ENCODE data around the gene FBXO47. TPM values are rescaled to one million over a fixed set of nuclear protein-coding genes. Genes with fewer than 3 reads are reported as not detected.

Gene FBXO47
- total and polyA plus RNA-seq, 2 of the 4 experiments (the other 2 are of a cell fraction) = under 0.01 TPM; not detected in 1

DNA sequence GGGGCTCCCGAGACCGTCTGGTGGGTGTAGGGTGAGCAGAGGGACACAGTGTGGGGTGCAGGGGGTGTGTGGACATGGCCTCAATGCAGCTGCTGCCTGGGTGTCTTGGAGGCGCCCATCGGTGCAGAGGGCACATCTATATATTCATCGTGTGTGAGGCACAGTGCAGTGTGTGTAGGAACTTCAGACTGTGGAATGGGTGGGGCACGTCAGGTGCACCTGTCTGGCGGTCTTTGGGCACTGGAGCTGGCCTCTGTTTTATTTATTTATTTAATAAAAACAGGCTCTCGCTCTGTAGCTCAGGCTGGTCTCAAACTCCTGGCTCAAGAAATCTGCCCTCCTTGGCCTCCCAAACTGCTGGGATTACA lies 80.6 kb downstream of the FBXO47 start:
- no peak overlapping the region for H3K27ac ChIP-seq (ENCODE audit: insufficient read depth, low read length)
- peak overlapping the region; percentile 1 for H2AK9ac ChIP-seq (replicated peaks; ENCODE audit: low read depth, low read length, poor library complexity)
- DNase-seq (no peak), ATAC-seq (ENCODE audit: low read depth) (no peak)
- no TSS peak for BruUV-seq (replicated peaks)
- no peak overlapping the region for H4K5ac ChIP-seq (ENCODE audit: low read depth, low read length)
- H2BK15ac ChIP-seq (ENCODE audit: low read depth, low read length) = no peak overlapping the region
- H3K23ac ChIP-seq (ENCODE audit: low read depth, low read length) = 0 out of 2 replicates have a peak overlapping the region, but pooled peaks have one; percentile 43
- H3K36me3 ChIP-seq (ENCODE audit: control insufficient read depth, insufficient read depth, low read length) = peaks cover 77% of the 10 kb centered on the region
- no peak overlapping the region for H2AK5ac ChIP-seq (ENCODE audit: low read depth, low read length)
- no peak for TF ChIP-seq RCOR1 (IDR thresholded peaks at IDR 0.05; ENCODE audit: insufficient replicate concordance, low read length)
- TF ChIP-seq RFX5 (IDR thresholded peaks at IDR 0.05; ENCODE audit: low read depth, low read length) = no peak
- no peak for TF ChIP-seq NFE2L2 (IDR thresholded peaks at IDR 0.05; ENCODE audit: low read depth, low read length)
- TF ChIP-seq USF2 (IDR thresholded peaks at IDR 0.05; ENCODE audit: low read depth, low read length) = no peak
- no peak for TF ChIP-seq FOS (IDR thresholded peaks at IDR 0.05; ENCODE audit: low read depth, low read length)
- no peak for TF ChIP-seq CHD1 (IDR thresholded peaks at IDR 0.05; ENCODE audit: low read depth, low read length)
- TF ChIP-seq RAD21 (IDR thresholded peaks at IDR 0.05; ENCODE audit: low read length) = no peak
- TF ChIP-seq, protein P1, sequence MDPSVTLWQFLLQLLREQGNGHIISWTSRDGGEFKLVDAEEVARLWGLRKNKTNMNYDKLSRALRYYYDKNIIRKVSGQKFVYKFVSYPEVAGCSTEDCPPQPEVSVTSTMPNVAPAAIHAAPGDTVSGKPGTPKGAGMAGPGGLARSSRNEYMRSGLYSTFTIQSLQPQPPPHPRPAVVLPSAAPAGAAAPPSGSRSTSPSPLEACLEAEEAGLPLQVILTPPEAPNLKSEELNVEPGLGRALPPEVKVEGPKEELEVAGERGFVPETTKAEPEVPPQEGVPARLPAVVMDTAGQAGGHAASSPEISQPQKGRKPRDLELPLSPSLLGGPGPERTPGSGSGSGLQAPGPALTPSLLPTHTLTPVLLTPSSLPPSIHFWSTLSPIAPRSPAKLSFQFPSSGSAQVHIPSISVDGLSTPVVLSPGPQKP (IDR thresholded peaks at IDR 0.05; ENCODE audit: borderline replicate concordance, low read depth, low read length) = no peak
- no peak for TF ChIP-seq CEBPB (IDR thresholded peaks at IDR 0.05; ENCODE audit: low read depth, low read length)
- TF ChIP-seq MXI1 (IDR thresholded peaks at IDR 0.05; ENCODE audit: borderline replicate concordance, low read depth, low read length) = no peak
- TF ChIP-seq POLR2A (IDR thresholded peaks at IDR 0.05; ENCODE audit: low read depth, low read length) = no peak
- peaks cover 47% of the 10 kb centered on the region for H3K9me1 ChIP-seq (ENCODE audit: insufficient read depth, low read length)
- no peak overlapping the region for H3K4me2 ChIP-seq (ENCODE audit: low read depth, low read length)
- no peak overlapping the region for H4K8ac ChIP-seq (ENCODE audit: low read depth in 2 of 2, low read length in 2 of 2)
- H3K4me1 ChIP-seq (ENCODE audit: control insufficient read depth, insufficient read depth, low read length) = peaks cover 37% of the 10 kb centered on the region
- H4K20me1 ChIP-seq (ENCODE audit: insufficient read depth, low read length) = peaks cover 100% of the 10 kb centered on the region
- H3K4ac ChIP-seq (ENCODE audit: low read depth, low read length) = no peak overlapping the region
- no peak overlapping the region for H3K9ac ChIP-seq (ENCODE audit: low read depth, low read length)
- H4K91ac ChIP-seq (ENCODE audit: insufficient read depth, low read depth, low read length) = no peak overlapping the region
- in situ Hi-C loops (cut with MboI; ENCODE audit: low sequenced_read_pairs) = no loop called here
- POLR2A ChIA-PET (ENCODE audit: unreplicated experiment) = no interaction called here
- dilution Hi-C loops (cut with HindIII; ENCODE audit: low sequenced_read_pairs, unreplicated experiment) = no loop called here
- no peak overlapping the region for H3K56ac ChIP-seq (ENCODE audit: extremely low read depth, insufficient read depth, low read length)
- H3K4me3 ChIP-seq (ENCODE audit: insufficient read depth, low read depth, low read length) = no peak overlapping the region
- H3K9me3 ChIP-seq (ENCODE audit: control insufficient read depth, insufficient read depth, low read length) = no peaks in the 10 kb centered on the region
- peaks cover 14 to 87% of the 10 kb centered on the region in 2 experiments; a peak in 3 of 4 replicates for H3K79me1 ChIP-seq (ENCODE audit: low read depth in 1 of 2, low read length in 2 of 2)
- H2BK20ac ChIP-seq (ENCODE audit: low read depth, low read length) = no peak overlapping the region
- no CpG with 5 or more reads among the region's 8 CpGs for WGBS, 2 experiments (ENCODE audit: extremely low coverage in 2 of 2, insufficient read length in 1 of 2)
- H2BK120ac ChIP-seq (ENCODE audit: low read depth, low read length) = no peak overlapping the region
- CTCF ChIA-PET = no interaction called here
- H2AFZ ChIP-seq (replicated peaks; ENCODE audit: low read length, poor library complexity) = no peak overlapping the region
- intact Hi-C loops (cut with micrococcal nuclease) = no loop called here
- H2BK5ac ChIP-seq (ENCODE audit: low read depth, low read length, poor library complexity, severe bottlenecking) = no peak overlapping the region
- H3K18ac ChIP-seq (ENCODE audit: low read depth, low read length) = no peak overlapping the region
- no peak overlapping the region for H3K14ac ChIP-seq (replicated peaks; ENCODE audit: low read depth, low read length)
- H3K27me3 ChIP-seq (ENCODE audit: control insufficient read depth, insufficient read depth, low read length) = no peaks in the 10 kb centered on the region
